DND-41 (cell line): ENCODE measurements around the gene NAPEPLD.
A peak's percentile ranks its signal among the peaks of the same experiment; 100 is the strongest.
"Not testable (repeated sequence)": the region's sequence is repeated elsewhere in the genome, so short reads cannot be mapped to it uniquely, and the experiment has no call there.

ENCODE experiments used
- ATAC-seq: fragments of 200-7000 bp; cut with Tn5 transposase; 3 replicates; pipeline ENCODE4 v1.9.1; 2021; ENCODE audit warnings: low read depth; ENCODE audit not compliant: insufficient read depth
- DNase-seq: peaks from one replicate; pipeline ENCODE4 v3.0.0-alpha.2; 2020
- H2AFZ ChIP-seq: 2 replicates; pipeline ENCODE4 v1.6.0; 2012; ENCODE audit warnings: low read depth, low read length
- H3K27ac ChIP-seq: 2 replicates; pipeline ENCODE4 v1.5.1; 2012; ENCODE audit warnings: low read length, inconsistent platforms
- H3K27me3 ChIP-seq: fragments of 200-600 bp; sonication (generic); 2 replicates; pipeline ENCODE4 v1.6.0; 2012; ENCODE audit warnings: low read length, mild to moderate bottlenecking, inconsistent platforms; ENCODE audit not compliant: insufficient read depth, poor library complexity
- H3K36me3 ChIP-seq: 2 replicates; pipeline ENCODE4 v1.5.1; 2012; ENCODE audit warnings: low read length, inconsistent platforms; ENCODE audit not compliant: insufficient read depth
- H3K4me1 ChIP-seq: 2 replicates; pipeline ENCODE4 v1.5.1; 2012; ENCODE audit warnings: mild to moderate bottlenecking, low read length; ENCODE audit not compliant: insufficient read depth
- H3K4me2 ChIP-seq: 2 replicates; pipeline ENCODE4 v1.6.0; 2012; ENCODE audit warnings: mild to moderate bottlenecking, moderate library complexity, low read length, inconsistent platforms; ENCODE audit not compliant: insufficient read depth
- H3K4me3 ChIP-seq, 2 experiments: fragments of 200-600 bp in 1 of 2; shearing (Covaris generic) in 1 of 2; 2 replicates each; pipeline ENCODE4 v1.5.1; 2012 to 2016; ENCODE audit warnings: inconsistent platforms in 2 of 2, low read length in 2 of 2, mild to moderate bottlenecking in 2 of 2, low read depth in 1 of 2, moderate library complexity in 1 of 2
- H3K79me2 ChIP-seq: 2 replicates; pipeline ENCODE4 v1.6.0; 2012; ENCODE audit warnings: low read length, inconsistent platforms; ENCODE audit not compliant: insufficient read depth
- H3K9ac ChIP-seq: 2 replicates; pipeline ENCODE4 v1.6.0; 2012; ENCODE audit warnings: low read depth, mild to moderate bottlenecking, inconsistent platforms, low read length, moderate library complexity
- H3K9me3 ChIP-seq: 2 replicates; pipeline ENCODE4 v1.5.1; 2012; ENCODE audit warnings: low read length, moderate library complexity, mild to moderate bottlenecking, inconsistent platforms; ENCODE audit not compliant: insufficient read depth, severe bottlenecking
- H4K20me1 ChIP-seq: 2 replicates; pipeline ENCODE4 v1.6.0; 2012; ENCODE audit warnings: low read length; ENCODE audit not compliant: insufficient read depth
- EZH2 ChIP-seq: IDR thresholded peaks from 3 replicates; pipeline ENCODE4 v1.6.1; 2012; ENCODE audit warnings: borderline replicate concordance, low read depth, mild to moderate bottlenecking, moderate library complexity, low read length, inconsistent platforms; ENCODE audit not compliant: severe bottlenecking
- TF ChIP-seq, protein P1 (sequence below): IDR thresholded peaks from 2 replicates; pipeline ENCODE4 v1.5.1; 2012; ENCODE audit warnings: borderline replicate concordance, low read length, moderate library complexity, mild to moderate bottlenecking; ENCODE audit not compliant: poor library complexity, severe bottlenecking; ENCODE audit errors: extremely low read depth

NAPEPLD gene

DNA sequence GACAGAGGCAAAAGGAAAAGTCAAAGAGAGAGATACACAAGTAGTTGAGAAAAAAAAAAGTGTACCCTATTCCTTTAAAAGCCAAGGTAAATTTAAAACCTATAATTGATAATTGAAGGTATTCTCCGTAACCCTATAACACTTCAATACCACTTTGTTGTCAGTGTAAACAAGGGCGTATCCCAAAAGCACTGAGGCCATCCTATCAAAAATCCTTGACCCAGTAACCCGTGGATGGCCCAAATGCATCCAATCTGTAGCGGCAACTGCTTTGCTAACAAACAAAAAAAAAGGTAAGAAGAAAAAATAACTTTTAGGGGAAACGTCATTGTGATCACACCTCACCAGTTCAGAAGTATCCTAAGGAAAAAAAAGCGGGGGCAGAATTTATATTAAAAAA lies 5.1 kb upstream of the NAPEPLD start:
- Histone ChIP-seq H4K20me1 (no peaks in the 10 kb centered on the region), H3K27ac (no peak overlapping the region), H2AFZ (no peak overlapping the region), H3K9ac (no peak overlapping the region), H3K9me3 (no peaks in the 10 kb centered on the region), H3K4me1 (peaks cover 12% of the 10 kb centered on the region), H3K4me3 (no peak overlapping the region), H3K79me2 (peaks cover 7% of the 10 kb centered on the region; the same call in 1 of the 2 replicates), H3K4me2 (no peak overlapping the region), H3K36me3 (no peaks in the 10 kb centered on the region), H3K27me3 (no peaks in the 10 kb centered on the region)
- DNase-seq, result no peak
- no peak for ATAC-seq
- TF ChIP-seq, protein P1, sequence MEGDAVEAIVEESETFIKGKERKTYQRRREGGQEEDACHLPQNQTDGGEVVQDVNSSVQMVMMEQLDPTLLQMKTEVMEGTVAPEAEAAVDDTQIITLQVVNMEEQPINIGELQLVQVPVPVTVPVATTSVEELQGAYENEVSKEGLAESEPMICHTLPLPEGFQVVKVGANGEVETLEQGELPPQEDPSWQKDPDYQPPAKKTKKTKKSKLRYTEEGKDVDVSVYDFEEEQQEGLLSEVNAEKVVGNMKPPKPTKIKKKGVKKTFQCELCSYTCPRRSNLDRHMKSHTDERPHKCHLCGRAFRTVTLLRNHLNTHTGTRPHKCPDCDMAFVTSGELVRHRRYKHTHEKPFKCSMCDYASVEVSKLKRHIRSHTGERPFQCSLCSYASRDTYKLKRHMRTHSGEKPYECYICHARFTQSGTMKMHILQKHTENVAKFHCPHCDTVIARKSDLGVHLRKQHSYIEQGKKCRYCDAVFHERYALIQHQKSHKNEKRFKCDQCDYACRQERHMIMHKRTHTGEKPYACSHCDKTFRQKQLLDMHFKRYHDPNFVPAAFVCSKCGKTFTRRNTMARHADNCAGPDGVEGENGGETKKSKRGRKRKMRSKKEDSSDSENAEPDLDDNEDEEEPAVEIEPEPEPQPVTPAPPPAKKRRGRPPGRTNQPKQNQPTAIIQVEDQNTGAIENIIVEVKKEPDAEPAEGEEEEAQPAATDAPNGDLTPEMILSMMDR, result no peak
- no peak for TF ChIP-seq EZH2

DNA sequence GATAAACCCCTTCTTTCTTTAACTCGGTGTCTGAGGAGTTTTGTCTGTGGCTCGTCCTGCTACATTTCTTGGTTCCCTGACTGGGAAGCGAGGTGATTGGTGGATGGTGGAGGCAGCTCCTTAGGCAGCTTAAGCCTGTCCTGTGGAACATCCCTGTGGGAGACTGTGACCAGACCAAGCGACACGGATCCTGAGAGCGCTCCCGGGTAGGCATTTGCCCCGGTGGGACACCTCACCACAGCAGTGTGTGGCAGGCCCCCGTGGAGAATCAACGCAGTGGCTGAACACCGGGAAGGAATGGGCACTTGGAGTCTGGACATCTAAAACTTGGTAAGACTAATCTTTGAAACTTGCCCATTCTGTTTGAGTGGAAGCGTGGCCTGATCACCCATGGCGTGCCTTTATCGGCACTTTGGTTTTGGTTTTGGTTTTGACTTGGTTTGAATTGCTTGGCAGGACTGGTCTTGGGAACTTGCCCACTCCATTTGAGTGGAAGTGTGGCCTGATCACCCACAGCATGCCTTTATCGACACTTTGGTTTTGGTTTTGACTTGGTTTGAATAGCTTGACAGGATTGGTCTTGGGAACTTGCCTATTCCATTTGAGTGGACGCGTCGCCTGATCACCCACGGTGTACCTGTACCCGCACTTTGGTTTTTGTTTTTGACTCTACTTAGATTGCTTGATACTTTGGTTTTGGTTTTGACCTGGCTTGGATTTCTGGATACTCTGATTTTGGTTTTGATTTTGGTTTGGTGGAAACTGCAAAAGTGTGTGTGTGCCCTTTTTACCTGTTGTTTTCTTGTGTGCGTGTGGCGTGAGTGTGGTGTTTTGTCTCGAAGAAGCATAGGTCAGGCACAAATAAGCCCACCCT lies 4.1 kb upstream of the NAPEPLD start:
- not testable (repeated sequence) for H3K27ac ChIP-seq, H3K36me3 ChIP-seq, H3K9me3 ChIP-seq, H3K27me3 ChIP-seq, H3K4me3 ChIP-seq, H3K4me2 ChIP-seq, H4K20me1 ChIP-seq, DNase-seq, H2AFZ ChIP-seq, H3K9ac ChIP-seq, ATAC-seq
- Histone ChIP-seq H3K4me1 (peaks cover 21% of the 10 kb centered on the region), H3K79me2 (peaks cover 18% of the 10 kb centered on the region)

DNA sequence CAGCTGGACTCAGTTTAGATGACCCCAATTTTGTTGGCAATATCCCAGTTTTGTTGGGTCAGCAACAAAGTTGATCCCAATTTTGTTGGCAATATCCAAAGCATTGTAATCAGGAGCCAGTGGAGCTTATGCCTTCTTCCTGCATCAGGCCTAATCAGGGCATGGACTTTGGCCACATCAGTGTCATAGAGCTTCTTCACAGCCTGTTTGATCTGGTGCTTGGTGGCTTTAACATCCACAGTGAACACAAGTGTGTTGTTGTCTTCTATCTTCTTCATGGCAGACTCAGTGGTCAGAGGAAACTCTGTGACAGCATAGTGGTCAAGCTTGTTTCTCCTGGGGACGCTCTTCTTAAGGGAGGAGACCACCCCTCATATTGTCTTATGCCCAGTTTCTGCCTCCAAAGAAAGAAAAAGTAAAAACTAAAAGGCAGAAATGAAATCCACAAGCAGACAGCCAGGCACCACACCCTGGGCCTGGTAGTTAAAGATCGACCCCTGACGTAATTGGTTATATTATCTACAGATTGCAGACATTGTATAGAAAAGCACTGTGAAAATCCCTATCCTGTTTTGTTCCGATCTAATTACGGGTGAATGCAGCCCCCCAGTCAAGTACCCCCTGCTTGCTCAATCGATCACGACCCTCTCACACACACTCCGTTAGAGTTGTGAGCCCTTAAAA lies 3.2 kb upstream of the NAPEPLD start:
- H3K4me3 ChIP-seq, H3K9me3 ChIP-seq, H3K36me3 ChIP-seq, H3K9ac ChIP-seq, H3K27me3 ChIP-seq, H3K27ac ChIP-seq, ATAC-seq, DNase-seq, H3K4me2 ChIP-seq, H2AFZ ChIP-seq, H4K20me1 ChIP-seq: not testable (repeated sequence)
- H3K4me1 ChIP-seq, result peaks cover 29% of the 10 kb centered on the region
- peaks cover 25% of the 10 kb centered on the region for H3K79me2 ChIP-seq

DNA sequence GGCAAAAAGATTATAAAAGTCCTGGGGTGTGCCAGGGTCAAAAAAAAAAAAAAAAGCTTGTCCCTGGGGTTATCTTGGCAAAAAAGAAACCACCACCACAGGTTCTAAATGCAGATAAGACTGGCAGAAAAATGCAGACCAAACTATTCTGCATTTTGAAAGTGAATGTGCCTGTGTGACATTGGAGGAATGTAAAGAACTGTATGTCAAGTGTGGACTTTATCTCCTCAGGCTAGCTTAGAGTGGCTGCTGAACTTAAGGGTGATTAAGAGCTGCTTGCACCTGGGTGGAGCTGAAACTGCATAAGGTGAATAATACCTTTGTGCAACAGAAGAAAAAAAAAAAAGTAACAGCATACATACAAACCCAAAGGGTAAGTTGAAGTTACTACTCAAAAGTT lies 1.3 kb upstream of the NAPEPLD start:
- no peaks in the 10 kb centered on the region for H3K9me3 ChIP-seq
- H3K79me2 ChIP-seq, result peaks cover 43% of the 10 kb centered on the region
- peaks cover 45% of the 10 kb centered on the region for H3K4me1 ChIP-seq
- no peaks in the 10 kb centered on the region for H3K27me3 ChIP-seq
- peak overlapping the region; percentile 80; the same call in 1 of the 2 replicates for H3K9ac ChIP-seq
- peak overlapping the region; percentile 94 for H2AFZ ChIP-seq
- H3K4me3 ChIP-seq, result peak overlapping the region in 1 of 2 experiments; percentile 70; a peak in 1 of 4 replicates
- no peak overlapping the region; the same call in 1 of the 2 replicates for H3K27ac ChIP-seq
- no peak for TF ChIP-seq EZH2
- TF ChIP-seq, protein P1, result no peak
- H3K4me2 ChIP-seq, result peak overlapping the region; percentile 60
- no peaks in the 10 kb centered on the region for H4K20me1 ChIP-seq
- ATAC-seq, result no peak
- DNase-seq, result no peak
- H3K36me3 ChIP-seq, result no peaks in the 10 kb centered on the region
